HG02642 (cell line): ENCODE measurements around the gene NARF.
"Not testable (repeated sequence)": the region's sequence is repeated elsewhere in the genome, so short reads cannot be mapped to it uniquely, and the experiment has no call there.

Source experiments
- ATAC-seq: cut with Tn5 transposase; IDR thresholded peaks from one replicate; pipeline ENCODE4 v1.9.1; 2021; ENCODE audit warnings: mild to moderate bottlenecking; ENCODE audit not compliant: unreplicated experiment, poor library complexity

The NARF gene

DNA sequence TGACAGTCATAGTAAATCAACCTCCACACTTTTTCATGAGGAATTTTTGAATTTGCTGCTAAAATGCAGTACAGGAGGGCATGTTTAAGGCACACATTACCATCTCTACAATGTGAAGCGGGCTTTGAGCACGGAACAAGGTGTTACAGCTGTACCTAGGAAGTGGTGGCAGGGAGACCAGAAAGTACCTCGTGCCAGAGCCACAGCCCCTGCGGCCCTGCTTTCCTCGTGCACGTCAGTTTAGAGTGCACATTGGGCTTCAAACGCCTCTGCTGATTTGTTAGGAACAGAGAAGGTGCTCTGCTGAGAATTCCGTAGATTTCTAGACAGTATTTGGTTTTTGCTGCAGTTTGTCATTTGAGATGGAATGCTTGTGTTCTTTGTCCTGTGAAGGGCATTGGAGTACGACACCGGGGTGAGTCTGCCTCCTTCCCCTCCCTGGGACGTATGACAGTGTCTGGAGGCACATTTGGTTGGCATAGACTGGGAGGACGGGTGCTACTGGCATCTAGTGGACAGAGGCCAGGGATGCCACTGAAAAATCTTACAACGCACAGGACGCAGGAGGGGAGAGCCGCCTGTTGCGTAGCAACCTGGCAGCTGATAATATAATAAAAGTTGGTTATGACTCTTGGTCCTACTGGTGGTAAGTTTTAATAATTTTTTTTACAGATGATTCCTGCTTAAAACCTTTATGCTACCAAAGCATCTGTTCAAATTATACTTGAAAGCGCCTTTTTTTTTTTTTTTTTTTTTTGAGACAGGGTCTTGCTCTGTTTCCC lies 70.1 kb downstream of the NARF start:
- no peak for ATAC-seq

DNA sequence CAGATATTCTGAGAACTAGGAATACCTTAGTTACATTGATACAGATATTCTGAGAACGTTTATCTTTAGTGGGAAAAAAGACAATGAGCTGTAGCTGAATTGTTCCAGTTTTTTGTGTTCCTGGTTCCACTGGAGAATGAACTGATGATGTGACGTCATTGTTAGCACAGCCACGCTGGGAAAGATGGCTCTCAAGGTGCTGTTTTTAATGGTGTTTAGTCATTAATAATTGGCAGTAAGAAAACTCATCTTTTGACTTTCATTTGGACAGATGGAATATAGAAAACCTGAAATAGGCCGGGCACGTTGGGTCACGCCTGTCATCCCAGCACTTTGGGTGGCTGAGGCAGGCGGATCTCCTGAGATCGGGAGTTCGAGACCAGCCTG lies 71.4 kb downstream of the NARF start:
- ATAC-seq = no peak

DNA sequence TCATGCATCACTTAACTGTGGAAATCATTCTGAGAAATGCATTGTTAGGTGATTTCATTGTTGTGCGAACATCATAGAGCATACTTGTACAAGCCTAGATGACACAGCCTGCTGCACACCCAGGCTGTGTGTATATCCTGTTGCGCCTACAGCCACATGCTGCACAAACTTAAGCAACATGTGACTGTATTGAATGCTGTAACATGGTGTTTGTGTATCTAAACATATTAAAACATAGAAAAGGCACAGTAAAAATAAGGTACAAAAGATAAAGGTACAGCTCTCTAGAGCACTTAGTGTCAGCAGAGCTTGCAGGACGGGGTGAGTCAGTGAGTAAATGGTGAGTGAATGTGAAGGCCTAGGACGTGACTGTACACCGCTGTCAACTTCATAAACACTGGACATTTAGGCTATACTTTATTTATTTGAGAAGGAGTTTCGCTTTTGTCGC lies 72.9 kb downstream of the NARF start:
- no peak for ATAC-seq

DNA sequence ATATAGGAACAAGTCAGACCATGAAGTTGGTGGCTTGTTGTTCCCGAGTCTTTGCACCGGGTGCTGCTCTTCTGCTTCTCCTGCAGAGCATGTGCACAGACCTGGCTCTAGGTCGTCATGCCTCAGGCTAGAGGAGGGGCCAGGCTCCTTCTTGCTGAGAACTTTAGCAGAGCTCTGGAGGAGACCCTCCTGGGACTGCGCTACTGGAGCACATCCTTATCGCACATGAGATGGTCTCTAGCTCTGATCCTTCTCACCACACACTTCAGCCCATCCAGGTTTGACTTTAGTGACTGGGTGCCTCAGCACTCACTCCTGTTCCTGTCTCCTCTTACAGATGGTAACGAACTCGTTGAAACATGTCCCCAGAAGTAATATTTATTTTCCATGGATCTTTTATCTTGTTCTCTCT lies 75.9 kb downstream of the NARF start:
- ATAC-seq = no peak

DNA sequence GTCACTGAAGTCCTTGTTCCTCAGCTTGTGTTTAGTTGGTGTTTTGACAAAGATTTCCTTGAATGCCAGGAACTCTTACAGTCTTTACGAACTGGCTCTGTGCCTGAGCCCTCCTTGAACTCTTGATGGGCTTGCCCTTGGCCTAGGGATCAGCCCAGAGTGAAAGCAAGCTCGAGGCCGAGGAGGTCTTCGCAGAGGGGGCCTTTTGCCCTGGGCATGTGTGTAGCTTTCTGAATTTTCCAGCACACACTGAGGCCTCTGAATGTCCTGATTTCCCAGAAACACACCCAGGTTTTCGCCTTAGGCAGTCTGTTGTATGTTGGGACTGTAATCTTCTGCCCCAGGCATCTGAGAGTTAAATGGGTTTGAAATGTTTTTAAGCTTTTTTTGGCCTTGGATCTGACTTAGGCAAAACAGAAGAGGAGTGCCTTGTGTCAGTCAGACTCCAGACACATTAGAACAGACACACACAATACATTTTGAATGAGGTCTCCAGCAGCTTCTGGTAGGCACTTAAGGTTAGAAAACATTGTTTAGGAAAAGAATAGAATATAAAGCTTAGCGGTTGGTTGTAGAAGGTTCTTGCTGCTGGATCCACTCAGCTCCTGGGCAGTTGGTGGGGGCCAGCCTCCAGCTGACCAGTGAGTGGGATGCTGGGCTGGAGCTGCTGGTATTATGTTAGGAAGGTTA lies 78.1 kb downstream of the NARF start:
- no peak for ATAC-seq

DNA sequence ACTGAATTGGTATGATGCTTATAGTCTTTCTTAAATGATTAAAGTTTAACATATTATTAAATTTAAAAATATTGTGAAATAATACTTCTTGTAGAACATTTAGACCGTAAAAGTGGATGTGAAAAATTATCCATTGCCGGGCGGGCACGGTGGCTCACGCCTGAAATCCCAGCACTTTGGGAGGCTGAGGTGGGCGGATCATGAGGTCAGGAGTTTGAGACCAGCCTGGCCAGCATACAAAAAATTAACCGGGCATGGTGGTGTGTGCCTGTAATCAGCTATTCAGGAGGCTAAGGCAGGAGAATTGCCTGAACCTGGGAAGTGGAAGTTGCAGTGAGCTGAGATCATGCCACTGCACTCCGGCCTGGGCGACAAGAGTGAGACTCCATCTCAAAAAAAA lies 78.7 kb downstream of the NARF start:
- ATAC-seq = not testable (repeated sequence)

DNA sequence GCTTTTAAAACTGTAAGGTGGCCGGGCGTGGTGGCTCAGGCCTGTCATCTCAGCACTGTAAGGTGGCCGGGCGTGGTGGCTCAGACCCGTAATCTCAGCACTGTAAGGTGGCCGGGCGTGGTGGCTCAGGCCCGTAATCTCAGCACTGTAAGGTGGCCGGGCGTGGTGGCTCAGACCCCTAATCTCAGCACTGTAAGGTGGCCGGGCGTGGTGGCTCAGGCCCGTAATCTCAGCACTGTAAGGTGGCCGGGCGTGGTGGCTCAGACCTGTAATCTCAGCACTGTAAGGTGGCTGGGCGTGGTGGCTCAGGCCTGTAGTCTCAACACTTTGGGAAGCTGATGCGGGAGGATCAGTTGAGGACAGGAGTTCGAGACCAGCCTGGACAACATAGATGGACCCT lies 80.5 kb downstream of the NARF start:
- not testable (repeated sequence) for ATAC-seq
